C4-2B (cell line): ENCODE data around the gene THADA.

ENCODE experiments used
- ZFX ChIP-seq: fragments of 450-650 bp; IDR thresholded peaks from 2 replicates; pipeline ENCODE4 v1.6.1; 2017
- TF ChIP-seq, protein P1 (sequence below): fragments of 450-650 bp; conservative IDR thresholded peaks from 2 replicates; pipeline ENCODE4 v1.5.1; 2017; ENCODE audit warnings: mild to moderate bottlenecking

DNA sequence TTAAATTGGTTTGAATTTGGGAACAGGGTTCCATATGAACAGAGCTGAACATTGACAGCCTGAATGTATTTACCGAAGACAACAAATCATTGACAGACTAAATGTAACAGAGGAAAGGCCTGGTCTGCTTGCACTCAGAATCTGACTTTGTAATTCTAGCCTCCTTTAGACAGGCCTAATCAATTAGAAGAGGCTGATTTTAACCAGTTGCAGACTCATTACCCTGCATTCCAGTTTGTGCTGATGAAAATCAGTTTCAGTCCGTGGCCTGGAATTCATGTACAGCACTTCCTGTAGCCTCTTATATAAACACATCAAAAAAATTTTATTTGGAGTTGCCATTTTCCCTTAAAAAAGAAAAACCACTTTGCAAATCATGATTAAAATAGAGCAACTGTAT, 276.3 kb downstream of the THADA start:
- TF ChIP-seq, protein P1, sequence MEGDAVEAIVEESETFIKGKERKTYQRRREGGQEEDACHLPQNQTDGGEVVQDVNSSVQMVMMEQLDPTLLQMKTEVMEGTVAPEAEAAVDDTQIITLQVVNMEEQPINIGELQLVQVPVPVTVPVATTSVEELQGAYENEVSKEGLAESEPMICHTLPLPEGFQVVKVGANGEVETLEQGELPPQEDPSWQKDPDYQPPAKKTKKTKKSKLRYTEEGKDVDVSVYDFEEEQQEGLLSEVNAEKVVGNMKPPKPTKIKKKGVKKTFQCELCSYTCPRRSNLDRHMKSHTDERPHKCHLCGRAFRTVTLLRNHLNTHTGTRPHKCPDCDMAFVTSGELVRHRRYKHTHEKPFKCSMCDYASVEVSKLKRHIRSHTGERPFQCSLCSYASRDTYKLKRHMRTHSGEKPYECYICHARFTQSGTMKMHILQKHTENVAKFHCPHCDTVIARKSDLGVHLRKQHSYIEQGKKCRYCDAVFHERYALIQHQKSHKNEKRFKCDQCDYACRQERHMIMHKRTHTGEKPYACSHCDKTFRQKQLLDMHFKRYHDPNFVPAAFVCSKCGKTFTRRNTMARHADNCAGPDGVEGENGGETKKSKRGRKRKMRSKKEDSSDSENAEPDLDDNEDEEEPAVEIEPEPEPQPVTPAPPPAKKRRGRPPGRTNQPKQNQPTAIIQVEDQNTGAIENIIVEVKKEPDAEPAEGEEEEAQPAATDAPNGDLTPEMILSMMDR, result no peak
- TF ChIP-seq ZFX, result no peak
